ENCODE results near the gene CACNA2D3.

The CACNA2D3 gene

DNA sequence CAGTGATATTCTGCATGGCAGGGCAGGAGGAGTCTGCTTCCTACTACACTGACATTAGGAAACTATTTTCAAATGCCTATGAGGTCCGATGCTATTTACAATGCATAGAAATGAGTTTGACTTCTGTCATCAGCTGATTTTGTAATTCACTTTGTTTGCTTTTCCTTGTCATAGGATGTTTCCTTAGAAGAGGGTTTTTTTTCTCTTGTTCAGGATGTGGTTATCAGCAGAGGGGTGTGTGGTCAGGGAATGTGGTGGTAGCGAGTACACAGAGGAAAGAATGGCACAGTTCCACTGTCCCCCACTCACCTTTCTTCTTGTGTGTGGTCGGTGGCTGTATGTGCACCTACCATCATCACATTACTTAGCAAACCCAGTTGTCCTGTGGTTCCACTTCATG lies 574.0 kb downstream of the CACNA2D3 start:
- no peak for TF ChIP-seq CTCF (IDR thresholded peaks at IDR 0.05; ENCODE audit: control insufficient read depth, insufficient read depth, low read depth, low read length, missing control alignments)
- no peak overlapping the region for H3K4me3 ChIP-seq (ENCODE audit: control insufficient read depth, low read depth, low read length)
- no peak for DNase-seq (ENCODE audit: low read depth)

GRCh38 chr3:54698054-54698453 lies 575.7 kb downstream of the CACNA2D3 start:
- no peak for TF ChIP-seq CTCF (IDR thresholded peaks at IDR 0.05; ENCODE audit: control insufficient read depth, insufficient read depth, low read depth, low read length, missing control alignments)
- no peak for DNase-seq (ENCODE audit: low read depth)
- H3K4me3 ChIP-seq (ENCODE audit: control insufficient read depth, low read depth, low read length): no peak overlapping the region

DNA sequence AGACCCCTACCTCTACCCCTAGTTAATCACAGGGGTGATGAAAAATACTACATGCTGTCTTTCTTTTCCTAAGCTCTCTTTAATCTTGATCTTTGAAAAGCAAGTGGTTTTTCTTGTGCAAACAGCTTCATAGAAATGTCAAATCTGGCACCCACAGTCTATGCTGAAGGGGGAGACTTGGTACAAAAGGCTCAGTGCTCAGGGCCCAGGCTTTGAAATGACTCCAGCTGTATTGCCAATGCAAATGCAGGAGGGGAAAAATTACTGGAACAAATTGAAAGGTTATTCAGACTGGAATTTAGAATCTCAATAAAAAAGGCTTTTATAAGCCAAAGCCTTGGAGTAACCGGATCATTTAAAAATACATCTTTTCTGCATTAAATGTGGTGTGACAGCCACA lies 581.6 kb downstream of the CACNA2D3 start:
- no peak overlapping the region for H3K4me3 ChIP-seq (ENCODE audit: control insufficient read depth, low read depth, low read length)
- TF ChIP-seq CTCF (IDR thresholded peaks at IDR 0.05; ENCODE audit: control insufficient read depth, insufficient read depth, low read depth, low read length, missing control alignments): no peak
- no peak for DNase-seq (ENCODE audit: low read depth)

DNA sequence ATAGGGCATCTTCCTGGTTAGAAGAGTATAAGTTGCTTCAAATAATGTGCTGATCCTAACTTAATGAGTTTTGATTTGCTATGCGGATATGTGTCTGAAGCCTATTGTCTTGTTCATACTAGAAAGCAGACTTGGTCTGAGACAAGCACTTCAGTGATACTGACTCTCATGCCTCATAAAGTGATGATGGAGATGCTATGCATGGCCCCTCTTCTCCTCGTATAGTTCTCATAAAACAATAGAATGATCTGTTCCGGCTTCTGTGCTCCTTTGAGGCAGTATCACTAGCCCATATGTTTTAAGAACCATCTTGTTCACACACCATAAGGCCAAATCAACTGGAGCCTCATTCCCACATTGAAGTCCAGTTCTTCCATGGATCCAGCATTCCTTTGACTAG lies 583.4 kb downstream of the CACNA2D3 start:
- no peak for DNase-seq (ENCODE audit: low read depth)
- H3K4me3 ChIP-seq (ENCODE audit: control insufficient read depth, low read depth, low read length): no peak overlapping the region
- no peak for TF ChIP-seq CTCF (IDR thresholded peaks at IDR 0.05; ENCODE audit: control insufficient read depth, insufficient read depth, low read depth, low read length, missing control alignments)

- DNase-seq (ENCODE audit: low read depth): no peak
- no peak for TF ChIP-seq CTCF (IDR thresholded peaks at IDR 0.05; ENCODE audit: control insufficient read depth, insufficient read depth, low read depth, low read length, missing control alignments)
- no peak overlapping the region for H3K4me3 ChIP-seq (ENCODE audit: control insufficient read depth, low read depth, low read length)
Observed at GRCh38 chr3:54706738-54707137, 584.4 kb downstream of the CACNA2D3 start.

DNA sequence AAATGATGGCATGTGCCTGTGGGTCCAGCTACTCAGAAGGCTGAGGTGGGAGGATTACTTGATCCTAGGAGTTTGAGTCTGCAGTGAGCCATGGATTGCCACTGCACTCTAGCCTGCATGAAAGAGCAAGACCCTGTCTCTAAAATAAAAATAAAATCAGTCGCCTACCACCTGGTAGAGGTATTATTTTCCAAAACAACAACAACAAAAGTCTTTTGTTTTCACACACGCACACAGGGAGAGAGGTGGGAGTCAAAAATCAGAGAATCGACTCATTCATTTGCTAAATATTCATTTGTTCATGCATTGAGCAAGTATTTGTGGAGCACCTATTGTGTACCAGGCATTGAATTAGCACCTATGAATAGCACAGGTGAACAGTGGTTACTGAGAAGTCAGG lies 587.4 kb downstream of the CACNA2D3 start:
- no peak overlapping the region for H3K4me3 ChIP-seq (ENCODE audit: control insufficient read depth, low read depth, low read length)
- no peak for DNase-seq (ENCODE audit: low read depth)
- TF ChIP-seq CTCF (IDR thresholded peaks at IDR 0.05; ENCODE audit: control insufficient read depth, insufficient read depth, low read depth, low read length, missing control alignments): no peak

DNA sequence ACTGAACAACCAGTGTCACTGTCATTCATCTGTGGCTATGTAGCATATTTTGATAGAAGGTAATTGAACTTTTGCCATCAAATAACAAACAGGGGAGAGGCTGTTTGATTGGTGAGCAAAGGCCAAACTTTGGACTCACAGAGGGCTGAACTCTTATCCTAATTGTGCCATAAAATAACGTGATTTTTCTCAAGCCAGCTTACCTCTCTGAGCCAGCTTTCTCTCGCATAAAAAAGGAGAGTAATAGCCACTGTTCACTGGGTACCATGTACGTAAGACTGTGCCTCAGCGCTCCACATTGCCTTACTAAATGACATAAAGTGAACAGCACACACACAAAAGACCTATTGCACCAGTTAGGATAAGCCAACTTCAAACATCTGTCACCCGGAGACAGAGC lies 588.6 kb downstream of the CACNA2D3 start:
- no peak for TF ChIP-seq CTCF (IDR thresholded peaks at IDR 0.05; ENCODE audit: control insufficient read depth, insufficient read depth, low read depth, low read length, missing control alignments)
- no peak overlapping the region for H3K4me3 ChIP-seq (ENCODE audit: control insufficient read depth, low read depth, low read length)
- DNase-seq (ENCODE audit: low read depth): no peak

Data from AG09309 (cell line).